Esophagus (tissue), 2 donors: Measurements from ENCODE around the gene LITAF. TPM values are rescaled to one million over a fixed set of nuclear protein-coding genes. Genes with fewer than 3 reads are reported as not detected.
"Not testable (repeated sequence)": the region's sequence is repeated elsewhere in the genome, so short reads cannot be mapped to it uniquely, and the experiment has no call there.

Source experiments
- H3K27ac ChIP-seq, 2 donors: one replicate each; pipeline ENCODE4 v1.5.1; 2013; ENCODE audit warnings: low read depth in 2 of 2, mild to moderate bottlenecking in 2 of 2, inconsistent platforms in 1 of 2, low read length in 1 of 2, moderate library complexity in 1 of 2
- H3K27me3 ChIP-seq, 2 donors: one replicate each; pipeline ENCODE4 v1.6.1; 2013; ENCODE audit warnings: low read length in 2 of 2, control low read depth in 1 of 2, mild to moderate bottlenecking in 1 of 2; ENCODE audit not compliant: insufficient read depth in 2 of 2, control insufficient read depth in 1 of 2
- H3K36me3 ChIP-seq, 2 donors: one replicate each; pipeline ENCODE4 v1.6.1; 2013; ENCODE audit warnings: low read length in 1 of 2; ENCODE audit not compliant: control insufficient read depth in 2 of 2, insufficient read depth in 2 of 2
- H3K4me1 ChIP-seq, 2 donors: one replicate each; pipeline ENCODE4 v1.6.1; 2013; ENCODE audit warnings: low read length in 1 of 2; ENCODE audit not compliant: control insufficient read depth in 2 of 2, insufficient read depth in 2 of 2
- H3K4me3 ChIP-seq, 2 donors: one replicate each; pipeline ENCODE4 v1.5.1; 2013; ENCODE audit warnings: low read length in 2 of 2, mild to moderate bottlenecking in 2 of 2, low read depth in 1 of 2, moderate library complexity in 1 of 2
- H3K9me3 ChIP-seq, 2 donors: one replicate each; pipeline ENCODE4 v1.6.1; 2013; ENCODE audit warnings: mild to moderate bottlenecking in 2 of 2, low read depth in 1 of 2, low read length in 1 of 2, moderate library complexity in 1 of 2; ENCODE audit not compliant: control insufficient read depth in 2 of 2, insufficient read depth in 1 of 2
- WGBS, 2 donors: extraction: QIAGEN DNeasy Blood & Tissue Kit; methylation state at CpG; one replicate each; pipeline ENCODE4 v1.1.7; 2013; 5-methylcytosine and 5-hydroxymethylcytosine counted together
- polyA plus RNA-seq, 2 donors: library from polyadenylated mRNA; stranded (reverse); fragments of 200-250 nt; gene quantifications; one replicate each; pipeline ENCODE4 v1.2.3, GENCODE V29; 2013
- donor health status: healthy with polysubstance abuse.
- donor health status: Bipolar disorder and iron deficiency.

LITAF gene
- polyA plus RNA-seq, 2 donors = 10.9 to 28.7 TPM

- Histone ChIP-seq H3K9me3 (no peaks in the 10 kb centered on the region), H3K27me3 (no peaks in the 10 kb centered on the region), H3K27ac (no peak overlapping the region), H3K36me3 (no peaks in the 10 kb centered on the region), H3K4me1 (no peaks in the 10 kb centered on the region), H3K4me3 (no peak overlapping the region)
- 74 to 82% methylated on average over 12 to 13 of the region's 13 CpGs for WGBS, 2 donors
These were observed 70.9 kb downstream of the LITAF start for GRCh38 chr16:11515540-11516430.

- Histone ChIP-seq H3K9me3 (no peaks in the 10 kb centered on the region), H3K27me3 (no peaks in the 10 kb centered on the region), H3K4me3 (no peak overlapping the region), H3K36me3 (no peaks in the 10 kb centered on the region), H3K27ac (no peak overlapping the region), H3K4me1 (no peaks in the 10 kb centered on the region)
- WGBS, 2 donors = 84 to 90% methylated on average over 13 to 14 of the region's 14 CpGs
These were observed 72.4 kb downstream of the LITAF start for GRCh38 chr16:11514283-11514682.

GRCh38 chr16:11513366-11513765, 73.4 kb downstream of the LITAF start:
- H3K36me3 ChIP-seq, H3K27me3 ChIP-seq, H3K4me1 ChIP-seq, H3K4me3 ChIP-seq, H3K27ac ChIP-seq, H3K9me3 ChIP-seq: not testable (repeated sequence)
- 93 to 94% methylated on average over 13 of the region's 13 CpGs for WGBS, 2 donors

- Histone ChIP-seq H3K9me3 (no peaks in the 10 kb centered on the region), H3K36me3 (no peaks in the 10 kb centered on the region), H3K27me3 (no peaks in the 10 kb centered on the region), H3K4me3 (no peak overlapping the region), H3K4me1 (no peaks in the 10 kb centered on the region), H3K27ac (no peak overlapping the region)
- 87 to 93% methylated on average over 6 of the region's 6 CpGs for WGBS, 2 donors
These were observed 74.9 kb downstream of the LITAF start for GRCh38 chr16:11511801-11512200.

GRCh38 chr16:11511328-11511727, 75.4 kb downstream of the LITAF start:
- no peaks in the 10 kb centered on the region for H3K4me1 ChIP-seq
- H3K27me3 ChIP-seq = no peaks in the 10 kb centered on the region
- 86 to 92% methylated on average over 2 of the region's 2 CpGs for WGBS, 2 donors
- no peaks in the 10 kb centered on the region for H3K9me3 ChIP-seq
- no peak overlapping the region for H3K4me3 ChIP-seq
- H3K36me3 ChIP-seq = no peaks in the 10 kb centered on the region
- no peak overlapping the region for H3K27ac ChIP-seq

GRCh38 chr16:11510178-11510973, 76.3 kb downstream of the LITAF start:
- 70 to 72% methylated on average over 12 of the region's 12 CpGs for WGBS, 2 donors
- Histone ChIP-seq H3K36me3 (no peaks in the 10 kb centered on the region), H3K4me3 (no peak overlapping the region)

GRCh38 chr16:11507991-11508390, 78.7 kb downstream of the LITAF start:
- no peaks in the 10 kb centered on the region for H3K4me1 ChIP-seq
- no peaks in the 10 kb centered on the region for H3K36me3 ChIP-seq
- no peaks in the 10 kb centered on the region for H3K9me3 ChIP-seq
- 81 to 87% methylated on average over 3 of the region's 3 CpGs for WGBS, 2 donors
- no peak overlapping the region for H3K27ac ChIP-seq
- H3K27me3 ChIP-seq = no peaks in the 10 kb centered on the region
- H3K4me3 ChIP-seq = no peak overlapping the region

More at GRCh38 chr16:11510178-11510973, 76.3 kb downstream of the LITAF start:
- Histone ChIP-seq H3K4me1 (no peaks in the 10 kb centered on the region), H3K9me3 (no peaks in the 10 kb centered on the region), H3K27ac (no peak overlapping the region), H3K27me3 (no peaks in the 10 kb centered on the region)

GRCh38 chr16:11507350-11507749, 79.4 kb downstream of the LITAF start:
- 93 to 96% methylated on average over 7 of the region's 7 CpGs for WGBS, 2 donors
- Histone ChIP-seq H3K27me3 (no peaks in the 10 kb centered on the region), H3K36me3 (no peaks in the 10 kb centered on the region), H3K9me3 (no peaks in the 10 kb centered on the region), H3K4me1 (no peaks in the 10 kb centered on the region), H3K4me3 (no peak overlapping the region), H3K27ac (no peak overlapping the region)

GRCh38 chr16:11506741-11507305, 79.9 kb downstream of the LITAF start:
- WGBS, 2 donors = 77% methylated on average over 12 of the region's 12 CpGs
- no peaks in the 10 kb centered on the region for H3K36me3 ChIP-seq
- no peaks in the 10 kb centered on the region for H3K27me3 ChIP-seq
- no peak overlapping the region for H3K4me3 ChIP-seq
- no peaks in the 10 kb centered on the region for H3K4me1 ChIP-seq
- H3K27ac ChIP-seq = no peak overlapping the region
- no peaks in the 10 kb centered on the region for H3K9me3 ChIP-seq
